Mesendoderm (in vitro differentiated cells): ENCODE results near the gene ATP1A2.

Experiments
- DNase-seq: peaks from one replicate; pipeline ENCODE4 v3.0.0; 2013
- H2AK5ac ChIP-seq: 2 replicates; pipeline ENCODE4 v1.6.1; 2013; ENCODE audit warnings: low read length, inconsistent platforms
- H2BK120ac ChIP-seq: 2 replicates; pipeline ENCODE4 v1.6.1; 2013; ENCODE audit warnings: low read depth, mild to moderate bottlenecking, low read length, moderate library complexity, mixed read lengths
- H2BK15ac ChIP-seq: replicated peaks from 2 replicates; pipeline ENCODE4 v1.6.1; 2013; ENCODE audit warnings: low read depth, mild to moderate bottlenecking, moderate library complexity
- H2BK5ac ChIP-seq: 2 replicates; pipeline ENCODE4 v1.6.1; 2013; ENCODE audit warnings: low read length, inconsistent platforms
- H3K18ac ChIP-seq: 2 replicates; pipeline ENCODE4 v1.6.1; 2013; ENCODE audit warnings: mild to moderate bottlenecking, low read length, mixed read lengths
- H3K23ac ChIP-seq: one replicate; pipeline ENCODE4 v1.6.1; 2013; ENCODE audit warnings: low read length
- H3K27ac ChIP-seq: 2 replicates; pipeline ENCODE4 v1.5.1; 2013; ENCODE audit warnings: low read depth, mild to moderate bottlenecking, inconsistent platforms, low read length, moderate library complexity
- H3K27me3 ChIP-seq: 2 replicates; pipeline ENCODE4 v1.6.1; 2013; ENCODE audit warnings: low read length, control low read depth, mild to moderate bottlenecking, inconsistent platforms; ENCODE audit not compliant: insufficient read depth, poor library complexity
- H3K36me3 ChIP-seq: 2 replicates; pipeline ENCODE4 v1.6.1; 2013; ENCODE audit warnings: low read length, inconsistent platforms; ENCODE audit not compliant: control insufficient read depth, insufficient read depth
- H3K4ac ChIP-seq: one replicate; pipeline ENCODE4 v1.6.1; 2013; ENCODE audit warnings: low read depth, mild to moderate bottlenecking, low read length, moderate library complexity
- H3K4me1 ChIP-seq: 2 replicates; pipeline ENCODE4 v1.6.1; 2013; ENCODE audit warnings: low read depth, low read length, inconsistent platforms; ENCODE audit not compliant: control insufficient read depth
- H3K4me2 ChIP-seq: 2 replicates; pipeline ENCODE4 v1.6.1; 2013; ENCODE audit warnings: low read length
- H3K4me3 ChIP-seq: 2 replicates; pipeline ENCODE4 v1.5.1; 2013; ENCODE audit warnings: mild to moderate bottlenecking, low read length
- H3K56ac ChIP-seq: one replicate; pipeline ENCODE4 v1.6.1; 2013; ENCODE audit warnings: low read length
- H3K79me1 ChIP-seq: 2 replicates; pipeline ENCODE4 v1.6.1; 2013; ENCODE audit warnings: low read length, inconsistent platforms
- H3K79me2 ChIP-seq: 2 replicates; pipeline ENCODE4 v1.6.1; 2013; ENCODE audit warnings: mild to moderate bottlenecking, low read length; ENCODE audit not compliant: control insufficient read depth, insufficient read depth
- H3K9ac ChIP-seq: 2 replicates; pipeline ENCODE4 v1.6.1; 2013; ENCODE audit warnings: low read length, inconsistent platforms
- H4K5ac ChIP-seq: one replicate; pipeline ENCODE4 v1.6.1; 2013; ENCODE audit warnings: low read length
- H4K8ac ChIP-seq: one replicate; pipeline ENCODE4 v1.6.1; 2013; ENCODE audit warnings: low read depth, mild to moderate bottlenecking, control low read depth, low read length, moderate library complexity
- WGBS: extraction: QIAGEN DNeasy Blood & Tissue Kit; methylation state at CpG from one replicate; pipeline ENCODE4 v1.1.7; 2013; ENCODE audit warnings: low lambda C conversion rate, missing lambda C conversion rate; ENCODE audit not compliant: insufficient coverage; ENCODE audit errors: extremely low coverage; 5-methylcytosine and 5-hydroxymethylcytosine counted together

The ATP1A2 gene

GRCh38 chr1:160178731-160179130, 63.2 kb downstream of the ATP1A2 start:
- Histone ChIP-seq H3K4me1 (peaks cover 3% of the 10 kb centered on the region), H3K79me1 (no peaks in the 10 kb centered on the region), H3K9ac (no peak overlapping the region), H3K27ac (no peak overlapping the region), H3K27me3 (no peaks in the 10 kb centered on the region), H2BK120ac (no peak overlapping the region), H4K8ac (no peak overlapping the region), H3K79me2 (no peaks in the 10 kb centered on the region), H3K4me3 (no peak overlapping the region), H3K4me2 (no peak overlapping the region), H3K23ac (no peak overlapping the region), H2AK5ac (peak overlapping the region; percentile 39), H4K5ac (no peak overlapping the region), H3K4ac (no peak overlapping the region), H3K18ac (no peak overlapping the region), H3K56ac (peak overlapping the region; percentile 18), H2BK5ac (no peak overlapping the region), H2BK15ac (no peak overlapping the region), H3K36me3 (no peaks in the 10 kb centered on the region)
- no peak for DNase-seq
- WGBS: no CpG with 5 or more reads among the region's 2 CpGs

GRCh38 chr1:160179336-160179735, 63.8 kb downstream of the ATP1A2 start:
- no CpG with 5 or more reads among the region's 4 CpGs for WGBS
- no peak for DNase-seq
- Histone ChIP-seq H3K36me3 (no peaks in the 10 kb centered on the region), H3K18ac (no peak overlapping the region), H2AK5ac (no peak overlapping the region), H4K5ac (no peak overlapping the region), H3K4ac (no peak overlapping the region), H3K23ac (no peak overlapping the region), H3K4me2 (no peak overlapping the region), H3K79me2 (no peaks in the 10 kb centered on the region), H2BK120ac (no peak overlapping the region), H3K27ac (no peak overlapping the region), H3K56ac (no peak overlapping the region), H3K27me3 (no peaks in the 10 kb centered on the region), H4K8ac (no peak overlapping the region), H3K4me3 (no peak overlapping the region), H3K4me1 (peaks cover 3% of the 10 kb centered on the region), H2BK5ac (no peak overlapping the region), H3K79me1 (no peaks in the 10 kb centered on the region), H2BK15ac (no peak overlapping the region), H3K9ac (no peak overlapping the region)

- Histone ChIP-seq H3K23ac (no peak overlapping the region), H4K5ac (no peak overlapping the region), H3K4me3 (no peak overlapping the region), H3K27me3 (no peaks in the 10 kb centered on the region), H2BK5ac (no peak overlapping the region), H3K9ac (no peak overlapping the region), H3K79me1 (no peaks in the 10 kb centered on the region), H3K79me2 (no peaks in the 10 kb centered on the region), H3K4me2 (no peak overlapping the region), H2AK5ac (no peak overlapping the region), H3K4ac (no peak overlapping the region), H3K4me1 (peaks cover 9% of the 10 kb centered on the region), H2BK15ac (no peak overlapping the region), H3K56ac (no peak overlapping the region), H3K27ac (no peak overlapping the region), H3K36me3 (no peaks in the 10 kb centered on the region), H4K8ac (no peak overlapping the region), H3K18ac (no peak overlapping the region), H2BK120ac (no peak overlapping the region)
- no CpG with 5 or more reads among the region's 7 CpGs for WGBS
- no peak for DNase-seq
Observed at GRCh38 chr1:160186246-160186645, 70.7 kb downstream of the ATP1A2 start.

- H3K23ac ChIP-seq: no peak overlapping the region
- H3K4ac ChIP-seq: no peak overlapping the region
- no peak overlapping the region for H4K5ac ChIP-seq
- no peak overlapping the region for H3K9ac ChIP-seq
- no peak overlapping the region for H2BK15ac ChIP-seq
- H3K27ac ChIP-seq: no peak overlapping the region
- H4K8ac ChIP-seq: no peak overlapping the region
- no peaks in the 10 kb centered on the region for H3K79me1 ChIP-seq
- H3K56ac ChIP-seq: no peak overlapping the region
- no peak overlapping the region for H3K18ac ChIP-seq
- no peak overlapping the region for H2BK5ac ChIP-seq
- no peak overlapping the region for H2BK120ac ChIP-seq
- no peak for DNase-seq
- peaks cover 12% of the 10 kb centered on the region for H3K4me1 ChIP-seq
- no peak overlapping the region for H2AK5ac ChIP-seq
- no peaks in the 10 kb centered on the region for H3K36me3 ChIP-seq
- H3K4me2 ChIP-seq: no peak overlapping the region
- no peak overlapping the region for H3K4me3 ChIP-seq
- H3K27me3 ChIP-seq: no peaks in the 10 kb centered on the region
- no peaks in the 10 kb centered on the region for H3K79me2 ChIP-seq
- WGBS: no CpG with 5 or more reads among the region's 2 CpGs
Observed at GRCh38 chr1:160186729-160187128, 71.2 kb downstream of the ATP1A2 start.

- Histone ChIP-seq H3K4me1 (peaks cover 19% of the 10 kb centered on the region), H3K4me2 (no peak overlapping the region), H3K56ac (no peak overlapping the region), H3K4ac (no peak overlapping the region), H2BK5ac (no peak overlapping the region), H4K5ac (no peak overlapping the region), H3K27me3 (no peaks in the 10 kb centered on the region), H4K8ac (no peak overlapping the region), H3K79me2 (no peaks in the 10 kb centered on the region), H3K79me1 (no peaks in the 10 kb centered on the region), H3K4me3 (no peak overlapping the region), H3K18ac (no peak overlapping the region), H3K9ac (no peak overlapping the region), H3K23ac (no peak overlapping the region), H3K36me3 (no peaks in the 10 kb centered on the region), H2AK5ac (no peak overlapping the region), H2BK120ac (no peak overlapping the region), H3K27ac (no peak overlapping the region), H2BK15ac (no peak overlapping the region)
- DNase-seq: no peak
- no CpG with 5 or more reads among the region's 7 CpGs for WGBS
Observed at GRCh38 chr1:160187407-160187806, 71.8 kb downstream of the ATP1A2 start.

GRCh38 chr1:160188341-160188740, 72.8 kb downstream of the ATP1A2 start:
- no peaks in the 10 kb centered on the region for H3K79me1 ChIP-seq
- no peak overlapping the region for H2BK15ac ChIP-seq
- H3K23ac ChIP-seq: no peak overlapping the region
- H2AK5ac ChIP-seq: no peak overlapping the region
- H3K27ac ChIP-seq: no peak overlapping the region
- H4K8ac ChIP-seq: no peak overlapping the region
- H2BK5ac ChIP-seq: no peak overlapping the region
- H3K36me3 ChIP-seq: no peaks in the 10 kb centered on the region
- H3K18ac ChIP-seq: no peak overlapping the region
- peaks cover 25% of the 10 kb centered on the region for H3K4me1 ChIP-seq
- H3K4me3 ChIP-seq: no peak overlapping the region
- H3K56ac ChIP-seq: no peak overlapping the region
- no peaks in the 10 kb centered on the region for H3K79me2 ChIP-seq
- no peak overlapping the region for H3K9ac ChIP-seq
- H3K27me3 ChIP-seq: no peaks in the 10 kb centered on the region
- DNase-seq: no peak
- H3K4ac ChIP-seq: no peak overlapping the region
- no peak overlapping the region for H4K5ac ChIP-seq
- H2BK120ac ChIP-seq: no peak overlapping the region
- no peak overlapping the region for H3K4me2 ChIP-seq
- no CpG with 5 or more reads among the region's 7 CpGs for WGBS
